ENCODE data around the gene RPL27A. TPM values are rescaled to one million over a fixed set of nuclear protein-coding genes. Genes with fewer than 3 reads are reported as not detected.

RPL27A gene
- total RNA-seq: 562 and 736 TPM in 2 replicates

GRCh38 chr11:8682303-8683114 is at the start of gene RPL27A, which contains the start of gene TRIM66:
Gene RPL27A (plus strand): TSS chr11:8682792. CDS start chr11:8682814, 22 bp downstream.
Gene TRIM66 (minus strand): TSS chr11:8682665. CDS start chr11:8672274, 10,391 bp downstream.

Other genes with a start within 250 kb of the RPL27A start
- gene STK33, start 88.6 kb upstream of the RPL27A start, total RNA-seq: 0.17 and 3.8 TPM in 2 replicates
- gene TRIM66, start 127 bp upstream of the RPL27A start, total RNA-seq: 7.4 and 9.6 TPM in 2 replicates
- gene AKIP1, start 228.4 kb downstream of the RPL27A start, total RNA-seq: 39.0 and 52.6 TPM in 2 replicates

Measured in smooth muscle cell of trachea (primary cell).